GM12865 (cell line): ENCODE measurements around the gene FXYD7.

Source experiments
- DNase-seq: peaks from one replicate; pipeline ENCODE4 v3.0.0; 2010; ENCODE audit warnings: low read depth
- H3K4me3 ChIP-seq: 2 replicates; pipeline ENCODE4 v1.5.1; 2011; ENCODE audit warnings: mild to moderate bottlenecking, low read depth, low read length, control low read depth
- TF ChIP-seq, protein P1 (sequence below): IDR thresholded peaks from 2 replicates; pipeline ENCODE4 v1.5.1; 2011; ENCODE audit warnings: low read length, control low read depth, low read depth, inconsistent platforms; ENCODE audit not compliant: insufficient read depth; ENCODE audit errors: missing control alignments

FXYD7 gene

DNA sequence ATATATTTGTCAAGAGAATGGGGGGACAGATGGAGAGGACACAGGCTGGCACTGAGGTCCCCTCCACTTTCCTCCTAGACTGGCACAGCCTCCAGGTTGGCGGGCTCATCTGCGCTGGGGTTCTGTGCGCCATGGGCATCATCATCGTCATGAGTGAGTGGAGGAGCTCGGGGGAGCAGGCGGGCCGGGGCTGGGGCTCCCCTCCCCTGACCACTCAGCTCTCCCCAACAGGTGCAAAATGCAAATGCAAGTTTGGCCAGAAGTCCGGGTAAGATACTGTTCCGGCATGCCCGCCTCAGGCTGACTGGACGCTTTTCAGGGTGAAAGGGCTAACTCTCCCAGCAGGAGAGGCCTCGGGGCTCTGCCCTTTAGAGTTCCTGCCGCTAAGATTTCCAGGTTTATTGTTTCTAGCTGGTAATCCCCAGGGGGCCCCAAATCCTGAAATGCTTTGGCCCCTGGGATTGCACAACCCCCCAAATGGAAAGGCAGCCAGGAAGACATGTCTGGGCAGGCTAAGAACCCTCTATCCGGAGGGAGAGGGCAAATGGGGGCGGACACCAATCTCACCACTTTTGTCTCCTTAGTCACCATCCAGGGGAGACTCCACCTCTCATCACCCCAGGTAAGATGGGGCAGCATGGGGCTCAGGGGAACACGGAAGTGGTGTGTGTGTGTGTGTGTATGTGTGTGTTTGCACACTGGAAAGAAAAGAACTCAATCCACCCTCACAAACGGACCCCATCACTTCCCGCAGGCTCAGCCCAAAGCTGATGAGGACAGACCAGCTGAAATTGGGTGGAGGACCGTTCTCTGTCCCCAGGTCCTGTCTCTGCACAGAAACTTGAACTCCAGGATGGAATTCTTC, 20.1 kb upstream of the FXYD7 start:
- no peak overlapping the region for H3K4me3 ChIP-seq
- DNase-seq = no peak
- TF ChIP-seq, protein P1, sequence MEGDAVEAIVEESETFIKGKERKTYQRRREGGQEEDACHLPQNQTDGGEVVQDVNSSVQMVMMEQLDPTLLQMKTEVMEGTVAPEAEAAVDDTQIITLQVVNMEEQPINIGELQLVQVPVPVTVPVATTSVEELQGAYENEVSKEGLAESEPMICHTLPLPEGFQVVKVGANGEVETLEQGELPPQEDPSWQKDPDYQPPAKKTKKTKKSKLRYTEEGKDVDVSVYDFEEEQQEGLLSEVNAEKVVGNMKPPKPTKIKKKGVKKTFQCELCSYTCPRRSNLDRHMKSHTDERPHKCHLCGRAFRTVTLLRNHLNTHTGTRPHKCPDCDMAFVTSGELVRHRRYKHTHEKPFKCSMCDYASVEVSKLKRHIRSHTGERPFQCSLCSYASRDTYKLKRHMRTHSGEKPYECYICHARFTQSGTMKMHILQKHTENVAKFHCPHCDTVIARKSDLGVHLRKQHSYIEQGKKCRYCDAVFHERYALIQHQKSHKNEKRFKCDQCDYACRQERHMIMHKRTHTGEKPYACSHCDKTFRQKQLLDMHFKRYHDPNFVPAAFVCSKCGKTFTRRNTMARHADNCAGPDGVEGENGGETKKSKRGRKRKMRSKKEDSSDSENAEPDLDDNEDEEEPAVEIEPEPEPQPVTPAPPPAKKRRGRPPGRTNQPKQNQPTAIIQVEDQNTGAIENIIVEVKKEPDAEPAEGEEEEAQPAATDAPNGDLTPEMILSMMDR = no peak

DNA sequence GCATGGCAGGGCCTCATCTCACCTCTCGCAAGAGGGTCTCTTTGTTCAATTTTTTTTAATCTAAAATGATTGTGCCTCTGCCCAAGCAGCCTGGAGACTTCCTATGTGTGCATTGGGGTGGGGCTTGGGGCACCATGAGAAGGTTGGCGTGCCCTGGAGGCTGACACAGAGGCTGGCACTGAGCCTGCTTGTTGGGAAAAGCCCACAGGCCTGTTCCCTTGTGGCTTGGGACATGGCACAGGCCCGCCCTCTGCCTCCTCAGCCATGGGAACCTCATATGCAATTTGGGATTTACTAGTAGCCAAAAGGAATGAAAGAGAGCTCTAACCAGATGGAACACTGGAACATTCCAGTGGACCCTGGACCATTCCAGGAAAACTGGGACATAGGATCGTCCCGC, 19.5 kb upstream of the FXYD7 start:
- DNase-seq = no peak
- no peak overlapping the region; the same call in 1 of the 2 replicates for H3K4me3 ChIP-seq
- TF ChIP-seq, protein P1 = no peak

DNA sequence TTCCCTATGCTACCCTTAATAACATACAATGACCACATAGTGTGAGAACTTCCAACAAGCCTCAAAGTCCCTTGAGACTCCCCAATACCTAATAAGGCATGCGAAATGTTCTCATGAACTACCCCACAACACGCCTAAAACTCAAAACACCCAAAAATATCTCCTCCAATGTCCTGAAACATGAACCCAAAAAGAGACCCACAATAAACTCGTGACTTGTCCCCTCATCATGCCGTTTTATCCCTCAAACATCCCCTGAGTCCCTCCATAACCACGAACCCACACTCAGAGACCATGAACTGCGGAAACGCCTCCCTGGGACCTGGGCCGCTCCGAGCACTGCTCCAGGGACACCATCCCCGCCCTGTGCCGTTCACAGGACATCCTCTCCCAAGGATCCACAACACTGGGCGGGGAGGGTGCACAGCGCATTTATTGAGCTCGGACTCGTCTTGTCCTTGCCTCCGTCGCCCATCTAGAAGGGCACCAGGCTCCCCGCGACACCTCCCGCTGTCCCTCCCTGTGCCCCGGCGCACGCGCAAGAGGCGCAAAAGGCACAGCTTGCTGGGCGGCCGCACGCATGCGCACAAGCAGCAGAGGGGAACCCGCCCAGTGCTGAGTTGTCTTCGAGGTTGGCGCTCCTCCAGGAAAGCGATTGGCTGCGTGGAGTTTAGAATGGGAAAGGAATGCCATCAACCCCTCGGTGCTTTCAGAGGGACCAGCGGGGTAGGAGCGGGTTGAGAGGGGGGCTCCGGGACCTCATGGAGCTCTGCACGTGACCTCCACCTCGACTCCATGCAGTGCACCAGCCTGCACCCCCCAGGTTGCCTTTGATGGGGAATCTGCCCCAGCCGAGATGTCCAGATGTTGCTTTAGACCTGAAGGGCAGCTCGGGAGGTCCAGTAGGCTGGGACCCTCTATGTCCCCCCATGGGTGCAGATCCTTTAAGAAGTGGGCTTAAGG, 18.7 kb upstream of the FXYD7 start:
- H3K4me3 ChIP-seq = peak overlapping the region; percentile 81
- DNase-seq = peak; percentile 93
- TF ChIP-seq, protein P1 = no peak

DNA sequence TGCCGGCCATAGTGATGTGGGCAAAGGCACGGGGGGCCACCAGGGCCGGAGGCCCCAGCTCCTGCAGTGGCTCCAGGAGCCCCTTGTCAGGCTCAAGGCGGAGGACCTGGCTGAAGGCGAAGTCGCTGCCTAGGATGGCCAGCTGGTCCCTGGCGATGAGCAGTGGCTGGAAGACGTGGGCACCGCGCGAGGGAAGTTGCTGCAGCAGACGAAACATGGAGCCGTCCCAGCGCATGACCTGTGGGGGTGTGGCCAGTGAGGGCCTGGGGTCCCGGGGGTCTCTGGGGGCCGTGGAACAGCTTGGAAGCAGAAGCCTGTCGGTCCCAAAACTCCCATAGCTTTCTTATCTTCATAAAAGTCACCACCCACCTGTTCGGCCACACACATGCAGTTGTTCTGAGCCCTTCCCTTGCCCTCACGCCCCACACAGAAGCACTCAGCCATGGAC, 17.8 kb upstream of the FXYD7 start:
- TF ChIP-seq, protein P1 = no peak
- H3K4me3 ChIP-seq = no peak overlapping the region
- no peak for DNase-seq

DNA sequence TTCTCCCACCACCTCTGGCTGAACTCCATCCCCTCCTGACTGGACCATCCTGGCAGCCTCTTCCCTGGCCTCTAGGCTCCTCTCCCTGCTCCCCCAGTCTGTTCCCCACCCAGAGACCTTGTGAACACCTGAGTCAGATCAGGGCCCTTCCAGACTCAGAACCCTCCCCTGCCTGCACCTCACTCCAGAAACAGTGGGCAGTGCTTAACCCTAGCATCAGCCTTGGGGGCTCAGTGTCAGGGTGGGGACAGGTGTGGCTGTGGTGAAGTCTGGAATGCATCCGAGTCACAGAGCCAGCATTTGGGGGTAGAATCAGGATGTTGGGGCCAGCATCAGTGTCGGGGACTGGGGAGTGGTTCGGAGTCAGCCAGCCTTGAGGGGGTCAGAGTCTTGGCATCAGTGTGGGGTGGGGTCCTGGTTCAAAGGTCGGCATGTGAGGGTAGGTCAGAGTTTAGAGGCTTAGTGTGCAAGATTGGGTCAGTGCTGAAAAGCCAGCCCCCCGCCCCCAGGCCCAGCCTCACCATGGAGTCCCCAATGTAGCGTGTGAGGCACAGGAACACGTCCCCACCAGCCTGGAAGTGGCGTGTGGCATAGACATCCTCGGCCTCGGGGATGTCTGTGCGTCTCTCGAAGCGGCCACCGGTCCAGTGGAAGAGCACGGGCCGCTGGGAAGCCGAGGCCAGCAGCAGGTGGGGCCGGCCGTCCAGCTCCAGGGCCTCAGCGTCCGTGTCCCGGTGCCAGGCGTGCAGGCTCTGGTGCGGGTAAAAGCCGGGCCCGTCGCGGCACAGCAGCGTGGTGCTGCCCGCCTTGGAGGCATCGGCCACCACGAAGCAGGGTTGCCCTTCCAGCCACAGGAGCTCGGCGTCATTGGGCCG, 17.1 kb upstream of the FXYD7 start:
- DNase-seq = no peak
- H3K4me3 ChIP-seq = no peak overlapping the region
- TF ChIP-seq, protein P1 = no peak

DNA sequence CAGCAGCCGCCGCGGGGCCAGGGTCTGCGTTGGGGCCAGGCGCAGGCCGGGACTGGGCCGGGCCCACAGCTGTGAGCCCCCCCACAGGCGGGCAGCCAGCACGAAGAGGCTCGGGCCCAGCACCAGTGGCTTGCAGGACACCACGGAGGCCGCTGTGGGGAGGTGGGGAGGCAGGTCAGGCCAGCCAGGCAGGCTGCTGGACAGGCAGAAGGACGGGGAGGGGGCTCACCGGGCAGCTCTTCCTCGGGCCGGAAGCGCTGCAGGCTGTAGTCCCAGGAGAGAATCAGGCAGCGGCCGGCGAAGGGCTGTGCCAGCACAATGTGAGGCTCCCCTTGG, 16.5 kb upstream of the FXYD7 start:
- TF ChIP-seq, protein P1 = no peak
- no peak overlapping the region for H3K4me3 ChIP-seq
- no peak for DNase-seq
